ENCODE data around the gene TSPAN16.
"Not testable (repeated sequence)": the region's sequence is repeated elsewhere in the genome, so short reads cannot be mapped to it uniquely, and the experiment has no call there.

TSPAN16 gene

GRCh38 chr19:11331502-11331901 is 35.5 kb downstream of the TSPAN16 start:
- TF ChIP-seq, protein P1, sequence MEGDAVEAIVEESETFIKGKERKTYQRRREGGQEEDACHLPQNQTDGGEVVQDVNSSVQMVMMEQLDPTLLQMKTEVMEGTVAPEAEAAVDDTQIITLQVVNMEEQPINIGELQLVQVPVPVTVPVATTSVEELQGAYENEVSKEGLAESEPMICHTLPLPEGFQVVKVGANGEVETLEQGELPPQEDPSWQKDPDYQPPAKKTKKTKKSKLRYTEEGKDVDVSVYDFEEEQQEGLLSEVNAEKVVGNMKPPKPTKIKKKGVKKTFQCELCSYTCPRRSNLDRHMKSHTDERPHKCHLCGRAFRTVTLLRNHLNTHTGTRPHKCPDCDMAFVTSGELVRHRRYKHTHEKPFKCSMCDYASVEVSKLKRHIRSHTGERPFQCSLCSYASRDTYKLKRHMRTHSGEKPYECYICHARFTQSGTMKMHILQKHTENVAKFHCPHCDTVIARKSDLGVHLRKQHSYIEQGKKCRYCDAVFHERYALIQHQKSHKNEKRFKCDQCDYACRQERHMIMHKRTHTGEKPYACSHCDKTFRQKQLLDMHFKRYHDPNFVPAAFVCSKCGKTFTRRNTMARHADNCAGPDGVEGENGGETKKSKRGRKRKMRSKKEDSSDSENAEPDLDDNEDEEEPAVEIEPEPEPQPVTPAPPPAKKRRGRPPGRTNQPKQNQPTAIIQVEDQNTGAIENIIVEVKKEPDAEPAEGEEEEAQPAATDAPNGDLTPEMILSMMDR (IDR thresholded peaks at IDR 0.05; ENCODE audit: insufficient read depth, low read depth, low read length, missing control alignments) = no peak
- DNase-seq (ENCODE audit: low read depth) = no peak
- no peak overlapping the region for H3K4me3 ChIP-seq (ENCODE audit: low read depth, low read length)

- H3K4me3 ChIP-seq (ENCODE audit: low read depth, low read length) = no peak overlapping the region
- TF ChIP-seq, protein P1 (IDR thresholded peaks at IDR 0.05; ENCODE audit: insufficient read depth, low read depth, low read length, missing control alignments) = no peak
- no peak for DNase-seq (ENCODE audit: low read depth)
Measured at GRCh38 chr19:11332822-11333221, 36.9 kb downstream of the TSPAN16 start.

GRCh38 chr19:11333838-11334237 is 37.9 kb downstream of the TSPAN16 start:
- H3K4me3 ChIP-seq (ENCODE audit: low read depth, low read length); DNase-seq (ENCODE audit: low read depth): not testable (repeated sequence)

DNA sequence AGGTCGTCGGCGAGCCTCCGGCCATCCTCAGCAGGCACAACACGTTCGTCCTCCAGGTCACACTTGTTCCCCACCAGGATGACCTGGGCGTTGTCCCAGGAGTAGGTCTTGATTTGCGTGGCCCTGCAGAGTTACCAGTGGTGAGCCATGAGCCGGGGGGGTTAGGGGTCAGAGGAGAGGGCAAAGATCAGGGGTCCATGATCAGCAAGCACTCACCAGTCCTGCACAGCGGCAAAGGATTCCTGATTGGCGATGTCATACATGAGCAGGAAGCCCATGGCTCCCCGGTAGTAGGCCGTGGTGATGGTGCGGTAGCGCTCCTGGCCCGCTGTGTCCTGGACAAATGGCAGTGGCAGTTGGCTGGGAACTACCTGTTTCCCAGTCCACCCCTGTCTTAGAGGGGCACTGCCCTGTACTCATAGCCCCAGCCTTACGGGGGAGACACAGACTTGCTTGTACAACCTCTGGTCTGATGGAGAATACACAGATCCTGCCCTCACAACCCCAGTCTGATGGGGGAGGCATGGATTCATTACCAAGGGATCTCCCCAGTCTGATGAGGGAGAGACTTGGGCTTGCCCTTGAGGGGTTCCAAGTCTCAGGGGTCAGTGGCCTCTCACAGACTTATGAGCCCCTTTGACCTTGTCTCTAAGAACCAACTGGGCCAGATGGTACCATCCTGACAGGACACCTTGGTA is 39.6 kb downstream of the TSPAN16 start:
- TF ChIP-seq, protein P1 (IDR thresholded peaks at IDR 0.05; ENCODE audit: insufficient read depth, low read depth, low read length, missing control alignments) = no peak
- DNase-seq (ENCODE audit: low read depth) = no peak
- no peak overlapping the region for H3K4me3 ChIP-seq (ENCODE audit: low read depth, low read length)

- H3K4me3 ChIP-seq (ENCODE audit: low read depth, low read length) = no peak overlapping the region
- no peak for DNase-seq (ENCODE audit: low read depth)
- TF ChIP-seq, protein P1 (IDR thresholded peaks at IDR 0.05; ENCODE audit: insufficient read depth, low read depth, low read length, missing control alignments) = no peak
Measured at GRCh38 chr19:11337080-11337479, 41.1 kb downstream of the TSPAN16 start.

GRCh38 chr19:11338121-11338520 is 42.2 kb downstream of the TSPAN16 start:
- TF ChIP-seq, protein P1 (IDR thresholded peaks at IDR 0.05; ENCODE audit: insufficient read depth, low read depth, low read length, missing control alignments) = no peak
- H3K4me3 ChIP-seq (ENCODE audit: low read depth, low read length) = no peak overlapping the region
- DNase-seq (ENCODE audit: low read depth) = no peak

GRCh38 chr19:11338569-11339253 is 42.8 kb downstream of the TSPAN16 start:
- no peak for DNase-seq (ENCODE audit: low read depth)
- TF ChIP-seq, protein P1 (IDR thresholded peaks at IDR 0.05; ENCODE audit: insufficient read depth, low read depth, low read length, missing control alignments) = no peak
- peak overlapping the region; percentile 85 for H3K4me3 ChIP-seq (ENCODE audit: low read depth, low read length)
